ENCODE measurements around the gene NTRK1.

The NTRK1 gene

GRCh38 chr1:156895455-156895812 is 34.8 kb downstream of the NTRK1 start:
- Histone ChIP-seq H3K9me3 (ENCODE audit: control insufficient read depth, insufficient read depth, low read depth, low read length) (no peaks in the 10 kb centered on the region), H3K4me1 (ENCODE audit: control insufficient read depth, insufficient read depth, low read length) (no peaks in the 10 kb centered on the region), H3K4me3 (ENCODE audit: low read depth, low read length) (no peak overlapping the region), H3K27ac (ENCODE audit: extremely low read depth, low read depth, low read length) (no peak overlapping the region), H3K36me3 (ENCODE audit: control insufficient read depth in 2 of 2, insufficient read depth in 1 of 2, low read length in 2 of 2) (no peaks in the 10 kb centered on the region)
- TF ChIP-seq ZBTB17 (tag by site-specific recombination; IDR thresholded peaks at IDR 0.05) = peak; percentile 65
- TF ChIP-seq PRDM1 (tag by site-specific recombination; IDR thresholded peaks at IDR 0.05) = 0 out of 2 replicates have a peak, but pooled peaks have one; percentile 27
- no peak for TF ChIP-seq ZFHX2 (tag by site-specific recombination; conservative IDR thresholded peaks at IDR 0.05)
- ChIA-PET POLR2A (no interaction called here), CTCF (interaction anchor here (0.6 to 1.5 kb wide), 6 partner anchors 15 to 764 kb away, joined by 3 to 9 read pairs (median 4); no protein-coding TSS in a partner anchor)

GRCh38 chr1:156895927-156896326 is 35.3 kb downstream of the NTRK1 start:
- H3K9me3 ChIP-seq (ENCODE audit: control insufficient read depth, insufficient read depth, low read depth, low read length) = no peaks in the 10 kb centered on the region
- TF ChIP-seq GLIS1 (tag by site-specific recombination; IDR thresholded peaks at IDR 0.05) (peak; percentile 87), ZNF654 (tag by site-specific recombination; IDR thresholded peaks at IDR 0.05; ENCODE audit: low read depth) (no peak)
- H3K36me3 ChIP-seq (ENCODE audit: control insufficient read depth in 2 of 2, insufficient read depth in 1 of 2, low read length in 2 of 2) = no peaks in the 10 kb centered on the region
- H3K27ac ChIP-seq (ENCODE audit: extremely low read depth, low read depth, low read length) = no peak overlapping the region
- no peak overlapping the region for H3K4me3 ChIP-seq (ENCODE audit: low read depth, low read length)
- CTCF ChIA-PET = interaction anchor here (0.6 to 0.9 kb wide), 3 partner anchors 41 to 765 kb away, joined by 3 to 4 read pairs (median 3); no protein-coding TSS in a partner anchor
- POLR2A ChIA-PET = no interaction called here
- no peaks in the 10 kb centered on the region for H3K4me1 ChIP-seq (ENCODE audit: control insufficient read depth, insufficient read depth, low read length)

GRCh38 chr1:156896490-156897033 is 35.9 kb downstream of the NTRK1 start:
- POLR2A ChIA-PET = no interaction called here
- Histone ChIP-seq H3K4me3 (ENCODE audit: low read depth, low read length) (no peak overlapping the region), H3K36me3 (ENCODE audit: control insufficient read depth in 2 of 2, insufficient read depth in 1 of 2, low read length in 2 of 2) (no peaks in the 10 kb centered on the region), H3K27ac (ENCODE audit: extremely low read depth, low read depth, low read length) (no peak overlapping the region), H3K9me3 (ENCODE audit: control insufficient read depth, insufficient read depth, low read depth, low read length) (no peaks in the 10 kb centered on the region), H3K4me1 (ENCODE audit: control insufficient read depth, insufficient read depth, low read length) (no peaks in the 10 kb centered on the region)
- TF ChIP-seq ZNF513 (tag by site-specific recombination; IDR thresholded peaks at IDR 0.05) (no peak), EGR2 (tag by site-specific recombination; IDR thresholded peaks at IDR 0.05; ENCODE audit: low read depth) (peak; percentile 85), GFI1B (tag by site-specific recombination; IDR thresholded peaks at IDR 0.05) (no peak), ZFHX2 (tag by site-specific recombination; conservative IDR thresholded peaks at IDR 0.05) (peak; percentile 83), HIC1 (tag by site-specific recombination; IDR thresholded peaks at IDR 0.05) (0 out of 2 replicates have a peak, but pooled peaks have one; percentile 30)
- CTCF ChIA-PET = interaction anchor here (0.7 to 2.8 kb wide), 3 partner anchors 23 to 38 kb away, joined by 3 to 12 read pairs (median 10); partner anchors contain the start of gene LRRC71

GRCh38 chr1:156897078-156897825 is 36.6 kb downstream of the NTRK1 start:
- Histone ChIP-seq H3K36me3 (ENCODE audit: control insufficient read depth in 2 of 2, insufficient read depth in 1 of 2, low read length in 2 of 2) (no peaks in the 10 kb centered on the region), H3K27ac (ENCODE audit: extremely low read depth, low read depth, low read length) (no peak overlapping the region), H3K4me3 (ENCODE audit: low read depth, low read length) (no peak overlapping the region), H3K4me1 (ENCODE audit: control insufficient read depth, insufficient read depth, low read length) (no peaks in the 10 kb centered on the region), H3K9me3 (ENCODE audit: control insufficient read depth, insufficient read depth, low read depth, low read length) (no peaks in the 10 kb centered on the region)
- POLR2A ChIA-PET = no interaction called here
- CTCF ChIA-PET = interaction anchor here (0.7 to 3.2 kb wide), 5 partner anchors 8 to 39 kb away, joined by 3 to 20 read pairs (median 10); partner anchors contain the start of gene LRRC71
- TF ChIP-seq GLIS1 (tag by site-specific recombination; IDR thresholded peaks at IDR 0.05) (peak; percentile 64), ZIC2 (tag by site-specific recombination; IDR thresholded peaks at IDR 0.05) (peak; percentile 40), ZNF26 (tag by site-specific recombination; IDR thresholded peaks at IDR 0.05) (peak; percentile 62; the same call in 1 of the 2 replicates), ZNF416 (tag by site-specific recombination; IDR thresholded peaks at IDR 0.05) (no peak)

Measured in HEK293 (cell line).